ENCODE data around the gene MRPL11.

DNA sequence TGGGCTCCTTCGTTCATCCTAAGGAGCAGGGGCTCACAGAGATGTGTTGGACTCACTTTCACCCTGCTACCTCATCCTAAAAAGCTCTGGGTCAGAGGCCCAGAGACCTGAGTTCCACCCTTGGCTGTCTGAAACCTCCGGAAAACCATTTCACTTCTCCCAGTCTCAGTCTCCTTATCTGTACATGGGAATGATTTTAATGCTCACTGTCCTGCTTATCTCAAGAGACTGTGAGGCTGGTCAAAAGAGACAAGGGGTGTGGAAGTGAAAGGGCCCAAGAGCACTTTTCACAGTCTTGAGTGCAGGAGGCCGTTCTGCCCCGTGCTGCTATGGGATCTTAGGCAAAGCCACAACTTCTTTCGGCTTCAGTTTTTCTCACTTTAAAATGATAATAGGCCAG, 31.0 kb downstream of the MRPL11 start:
- TF ChIP-seq, protein P1, sequence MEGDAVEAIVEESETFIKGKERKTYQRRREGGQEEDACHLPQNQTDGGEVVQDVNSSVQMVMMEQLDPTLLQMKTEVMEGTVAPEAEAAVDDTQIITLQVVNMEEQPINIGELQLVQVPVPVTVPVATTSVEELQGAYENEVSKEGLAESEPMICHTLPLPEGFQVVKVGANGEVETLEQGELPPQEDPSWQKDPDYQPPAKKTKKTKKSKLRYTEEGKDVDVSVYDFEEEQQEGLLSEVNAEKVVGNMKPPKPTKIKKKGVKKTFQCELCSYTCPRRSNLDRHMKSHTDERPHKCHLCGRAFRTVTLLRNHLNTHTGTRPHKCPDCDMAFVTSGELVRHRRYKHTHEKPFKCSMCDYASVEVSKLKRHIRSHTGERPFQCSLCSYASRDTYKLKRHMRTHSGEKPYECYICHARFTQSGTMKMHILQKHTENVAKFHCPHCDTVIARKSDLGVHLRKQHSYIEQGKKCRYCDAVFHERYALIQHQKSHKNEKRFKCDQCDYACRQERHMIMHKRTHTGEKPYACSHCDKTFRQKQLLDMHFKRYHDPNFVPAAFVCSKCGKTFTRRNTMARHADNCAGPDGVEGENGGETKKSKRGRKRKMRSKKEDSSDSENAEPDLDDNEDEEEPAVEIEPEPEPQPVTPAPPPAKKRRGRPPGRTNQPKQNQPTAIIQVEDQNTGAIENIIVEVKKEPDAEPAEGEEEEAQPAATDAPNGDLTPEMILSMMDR (IDR thresholded peaks at IDR 0.05; ENCODE audit: low read depth, low read length, missing input control): no peak
- TF ChIP-seq, protein P2, sequence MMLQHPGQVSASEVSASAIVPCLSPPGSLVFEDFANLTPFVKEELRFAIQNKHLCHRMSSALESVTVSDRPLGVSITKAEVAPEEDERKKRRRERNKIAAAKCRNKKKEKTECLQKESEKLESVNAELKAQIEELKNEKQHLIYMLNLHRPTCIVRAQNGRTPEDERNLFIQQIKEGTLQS (IDR thresholded peaks at IDR 0.05): no peak
- no peak for TF ChIP-seq YY1 (IDR thresholded peaks at IDR 0.05)
- no peak for TF ChIP-seq SP1 (IDR thresholded peaks at IDR 0.05)
- TF ChIP-seq TAF1 (conservative IDR thresholded peaks at IDR 0.05): no peak
- TF ChIP-seq RXRA (IDR thresholded peaks at IDR 0.05): no peak
- no peak for TF ChIP-seq JUND (IDR thresholded peaks at IDR 0.05)
- no peak for TF ChIP-seq RAD21 (IDR thresholded peaks at IDR 0.05)
